ENCODE measurements around the gene PRKCA.

- no peak for TF ChIP-seq CTCF (IDR thresholded peaks at IDR 0.05)
- no peak for TF ChIP-seq POLR2AphosphoS5 (IDR thresholded peaks at IDR 0.05)
These were observed 51.6 kb downstream of the PRKCA start for GRCh38 chr17:66353937-66354401.
